A549 (cell line): Measurements from ENCODE around the gene CYP19A1.

Experiments
- BHLHE40 ChIP-seq: IDR thresholded peaks from 2 replicates; pipeline ENCODE4 v1.6.1; 2012; ENCODE audit warnings: low read depth, low read length, inconsistent platforms
- ESRRA ChIP-seq: fragments of 150-350 bp; IDR thresholded peaks from 2 replicates; pipeline ENCODE4 v1.6.1; 2014; ENCODE audit warnings: mild to moderate bottlenecking, low read length, borderline replicate concordance
- HDAC2 ChIP-seq: fragments of 200-600 bp; sonication (generic); IDR thresholded peaks from 2 replicates; pipeline ENCODE4 v1.6.1; 2016
- HOXA7 ChIP-seq: fragments of 250-450 bp; sonication (Bioruptor Pico); IDR thresholded peaks from 2 replicates; pipeline ENCODE4 v1.5.0; 2020; ENCODE audit warnings: mild to moderate bottlenecking, moderate library complexity
- MAFK ChIP-seq: fragments of 450-650 bp; IDR thresholded peaks from 2 replicates; pipeline ENCODE4 v1.6.1; 2014; ENCODE audit not compliant: partially characterized antibody
- MAX ChIP-seq: IDR thresholded peaks from 2 replicates; pipeline ENCODE4 v1.6.1; 2012
- MAZ ChIP-seq: fragments of 150-350 bp; IDR thresholded peaks from 2 replicates; pipeline ENCODE4 v1.6.1; 2014; ENCODE audit warnings: antibody characterized with exemption, low read depth, low read length, borderline replicate concordance
- POLR2A ChIP-seq: IDR thresholded peaks from 2 replicates; pipeline ENCODE4 v1.6.1; 2012; ENCODE audit warnings: mild to moderate bottlenecking, low read length
- RCOR1 ChIP-seq: fragments of 150-350 bp; IDR thresholded peaks from 2 replicates; pipeline ENCODE4 v1.6.1; 2014; ENCODE audit warnings: antibody characterized with exemption, low read length, low read depth
- RNF2 ChIP-seq: fragments of 200-600 bp; sonication (generic); IDR thresholded peaks from 2 replicates; pipeline ENCODE4 v1.6.1; 2016; ENCODE audit warnings: low read depth, mild to moderate bottlenecking, antibody characterized with exemption, moderate library complexity, borderline replicate concordance
- ZC3H11A ChIP-seq: fragments of 450-650 bp; IDR thresholded peaks from 2 replicates; pipeline ENCODE4 v1.6.1; 2014; ENCODE audit warnings: antibody characterized with exemption, mild to moderate bottlenecking
- TF ChIP-seq, protein P1 (sequence below): fragments of >200 bp; sonication (Bioruptor Twin); formaldehyde crosslinking; IDR thresholded peaks from 3 replicates; pipeline ENCODE4 v1.5.1; 2016
- TF ChIP-seq, protein P2 (sequence below): fragments of 250-450 bp; sonication (Bioruptor Pico); IDR thresholded peaks from 2 replicates; pipeline ENCODE4 v1.5.0; 2021; ENCODE audit warnings: mild to moderate bottlenecking, moderate library complexity, borderline replicate concordance

- no peak for TF ChIP-seq MAFK
- TF ChIP-seq HDAC2, result no peak
- no peak for TF ChIP-seq POLR2A
- TF ChIP-seq, protein P1, sequence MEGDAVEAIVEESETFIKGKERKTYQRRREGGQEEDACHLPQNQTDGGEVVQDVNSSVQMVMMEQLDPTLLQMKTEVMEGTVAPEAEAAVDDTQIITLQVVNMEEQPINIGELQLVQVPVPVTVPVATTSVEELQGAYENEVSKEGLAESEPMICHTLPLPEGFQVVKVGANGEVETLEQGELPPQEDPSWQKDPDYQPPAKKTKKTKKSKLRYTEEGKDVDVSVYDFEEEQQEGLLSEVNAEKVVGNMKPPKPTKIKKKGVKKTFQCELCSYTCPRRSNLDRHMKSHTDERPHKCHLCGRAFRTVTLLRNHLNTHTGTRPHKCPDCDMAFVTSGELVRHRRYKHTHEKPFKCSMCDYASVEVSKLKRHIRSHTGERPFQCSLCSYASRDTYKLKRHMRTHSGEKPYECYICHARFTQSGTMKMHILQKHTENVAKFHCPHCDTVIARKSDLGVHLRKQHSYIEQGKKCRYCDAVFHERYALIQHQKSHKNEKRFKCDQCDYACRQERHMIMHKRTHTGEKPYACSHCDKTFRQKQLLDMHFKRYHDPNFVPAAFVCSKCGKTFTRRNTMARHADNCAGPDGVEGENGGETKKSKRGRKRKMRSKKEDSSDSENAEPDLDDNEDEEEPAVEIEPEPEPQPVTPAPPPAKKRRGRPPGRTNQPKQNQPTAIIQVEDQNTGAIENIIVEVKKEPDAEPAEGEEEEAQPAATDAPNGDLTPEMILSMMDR, result no peak
- TF ChIP-seq MAX, result no peak
- no peak for TF ChIP-seq RNF2
- no peak for TF ChIP-seq ESRRA
- TF ChIP-seq, protein P2, sequence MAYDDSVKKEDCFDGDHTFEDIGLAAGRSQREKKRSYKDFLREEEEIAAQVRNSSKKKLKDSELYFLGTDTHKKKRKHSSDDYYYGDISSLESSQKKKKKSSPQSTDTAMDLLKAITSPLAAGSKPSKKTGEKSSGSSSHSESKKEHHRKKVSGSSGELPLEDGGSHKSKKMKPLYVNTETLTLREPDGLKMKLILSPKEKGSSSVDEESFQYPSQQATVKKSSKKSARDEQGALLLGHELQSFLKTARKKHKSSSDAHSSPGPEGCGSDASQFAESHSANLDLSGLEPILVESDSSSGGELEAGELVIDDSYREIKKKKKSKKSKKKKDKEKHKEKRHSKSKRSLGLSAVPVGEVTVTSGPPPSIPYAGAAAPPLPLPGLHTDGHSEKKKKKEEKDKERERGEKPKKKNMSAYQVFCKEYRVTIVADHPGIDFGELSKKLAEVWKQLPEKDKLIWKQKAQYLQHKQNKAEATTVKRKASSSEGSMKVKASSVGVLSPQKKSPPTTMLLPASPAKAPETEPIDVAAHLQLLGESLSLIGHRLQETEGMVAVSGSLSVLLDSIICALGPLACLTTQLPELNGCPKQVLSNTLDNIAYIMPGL, result no peak
- no peak for TF ChIP-seq BHLHE40
- no peak for TF ChIP-seq RCOR1
- no peak for TF ChIP-seq MAZ
- no peak for TF ChIP-seq HOXA7 (CRISPR knock-in tag)
- TF ChIP-seq ZC3H11A, result no peak
Observed at GRCh38 chr15:51277101-51277500, 61.3 kb downstream of the CYP19A1 start.
